ENCODE results near the gene DCLRE1B.

Gene DCLRE1B

DNA sequence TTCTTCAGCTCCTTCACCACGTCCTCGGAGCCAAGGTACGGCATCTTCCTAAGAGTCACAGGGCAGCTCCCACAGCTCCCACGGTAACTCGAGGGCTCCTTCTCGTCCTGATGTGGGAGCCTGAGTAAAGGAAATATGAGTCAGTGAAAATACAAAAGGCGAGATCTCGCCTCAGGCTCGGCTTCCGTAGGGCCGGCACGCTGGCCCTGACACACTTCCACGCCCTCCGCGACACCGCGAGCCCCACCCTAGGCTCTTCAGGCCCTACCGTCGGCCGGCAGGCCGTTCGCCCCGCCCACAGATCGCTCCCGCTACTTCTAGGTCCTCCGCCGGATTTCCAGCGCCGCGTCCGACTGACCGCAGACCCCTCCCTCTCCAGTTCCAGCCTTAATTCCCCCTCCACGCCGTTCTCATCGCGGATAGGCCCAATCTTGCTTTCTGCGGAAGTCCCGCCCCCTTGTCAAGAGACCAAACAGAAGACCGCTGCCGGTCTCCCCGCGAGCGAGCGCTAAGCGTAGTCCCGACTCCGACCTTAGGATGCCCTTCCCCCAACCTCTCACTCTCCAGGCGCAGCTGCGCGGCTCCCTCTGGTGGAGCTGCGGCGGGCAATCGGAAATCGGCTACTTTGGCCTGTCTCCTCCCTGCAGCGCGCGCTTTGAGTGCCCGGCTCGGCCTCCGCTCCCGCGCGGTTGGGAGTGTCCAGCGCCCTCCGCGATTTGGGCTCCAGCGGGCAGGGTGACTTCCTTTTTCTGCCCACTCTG is at the start of gene DCLRE1B, which contains the start of gene AP4B1:
TSS of gene DCLRE1B (plus strand) at position 653 of the 761 bp plus-strand sequence. CDS start 261 bp downstream, outside the sequence.
TSS of gene AP4B1 (minus strand) at position 126 of the 761 bp plus-strand sequence. CDS start at position 44, 82 bp downstream.
- in situ Hi-C loops (cut with HindIII; ENCODE audit: low sequenced_read_pairs): no loop called here

DNA sequence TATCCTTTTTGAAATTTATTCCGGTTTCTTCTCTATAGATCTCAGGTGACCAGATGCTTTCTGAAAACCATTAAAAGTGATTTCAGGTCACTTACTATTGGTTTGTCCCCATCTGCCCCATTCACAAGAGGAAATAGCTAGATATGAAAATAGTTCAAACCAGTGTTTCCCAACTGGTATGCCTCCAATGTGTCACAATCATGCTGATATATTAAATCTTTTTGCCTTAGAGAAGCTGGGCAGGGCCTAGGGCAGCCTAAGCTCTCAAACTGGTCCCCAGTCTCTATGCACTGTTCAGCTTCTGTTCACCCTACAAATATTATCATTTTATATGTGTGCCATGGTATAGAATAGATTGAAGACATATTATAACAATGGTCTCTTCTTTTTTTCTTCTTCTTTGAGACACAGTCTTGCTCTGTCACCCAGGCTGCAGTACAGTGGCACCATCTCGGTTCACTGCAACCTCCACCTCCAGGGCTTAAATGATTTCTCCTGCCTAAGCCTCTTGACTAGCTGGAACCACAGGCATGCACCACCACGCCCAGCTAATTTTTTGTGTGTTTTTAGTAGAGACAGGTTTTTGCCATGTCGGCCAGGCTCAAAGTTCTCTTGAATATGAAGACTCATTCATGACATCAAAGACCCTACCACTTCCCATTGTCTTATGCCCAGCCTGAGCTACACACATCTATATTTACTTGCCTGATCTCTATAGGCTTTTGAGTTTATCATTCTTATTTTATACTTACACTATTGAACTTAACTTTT is 49.3 kb upstream of the DCLRE1B start:
- in situ Hi-C loops (cut with HindIII; ENCODE audit: low sequenced_read_pairs): no loop called here

DNA sequence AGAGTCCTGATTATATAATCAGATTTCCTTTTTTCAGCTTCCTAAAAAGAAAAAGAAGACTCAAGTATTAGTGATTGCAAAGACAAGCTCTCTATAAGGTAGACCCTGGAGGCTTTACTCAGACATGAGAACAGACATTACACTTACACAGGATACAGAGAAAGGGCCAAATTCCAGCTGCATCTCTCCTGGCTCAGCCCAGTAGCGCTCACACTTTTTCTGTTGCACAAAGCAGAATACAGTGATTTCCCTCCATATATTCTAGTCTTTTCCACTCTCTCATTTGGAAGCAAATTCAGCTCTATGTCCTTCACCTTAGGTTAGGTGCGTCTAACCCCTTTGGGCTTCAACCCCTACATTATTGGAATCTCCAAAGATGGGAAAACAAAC is 48.7 kb upstream of the DCLRE1B start:
- in situ Hi-C loops (cut with HindIII; ENCODE audit: low sequenced_read_pairs): no loop called here

DNA sequence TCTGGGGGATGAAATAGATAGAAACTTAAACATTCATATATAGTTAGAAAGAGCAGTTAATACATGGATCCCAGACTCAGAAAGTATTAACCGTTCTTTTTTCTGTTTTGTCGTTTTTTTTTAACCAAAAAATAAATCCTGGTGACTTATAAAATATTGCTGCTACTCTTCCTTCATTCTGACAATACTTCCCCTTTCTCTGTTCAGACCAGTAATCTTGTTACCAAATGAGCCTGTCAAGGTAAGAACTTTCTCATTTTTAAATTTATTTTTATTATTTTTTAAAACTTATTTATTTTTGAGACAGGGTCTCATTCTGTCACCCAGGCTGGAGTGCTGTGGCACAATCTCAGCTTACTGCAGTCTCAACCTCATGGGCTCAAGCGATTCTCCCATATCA is 47.4 kb upstream of the DCLRE1B start:
- in situ Hi-C loops (cut with HindIII; ENCODE audit: low sequenced_read_pairs): no loop called here

DNA sequence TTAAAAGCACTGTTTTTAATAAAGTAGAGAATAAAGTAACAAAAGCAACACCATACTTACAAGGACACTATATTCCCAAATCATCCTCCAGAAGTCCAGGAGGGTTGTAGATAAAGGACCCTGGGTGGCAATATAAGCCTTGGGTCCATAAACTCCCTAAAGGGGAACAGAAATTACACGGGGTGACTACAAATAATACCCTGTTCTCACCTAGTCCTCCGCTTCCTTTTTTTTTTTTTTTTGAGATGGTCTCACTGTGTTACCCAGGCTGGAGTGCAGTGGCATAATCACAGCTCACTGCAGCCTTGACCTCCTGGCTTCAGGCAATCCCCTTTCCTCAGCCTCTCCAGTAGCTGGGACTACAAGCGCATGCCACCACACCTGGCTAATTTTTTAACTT is 46.7 kb upstream of the DCLRE1B start:
- in situ Hi-C loops (cut with HindIII; ENCODE audit: low sequenced_read_pairs): no loop called here

DNA sequence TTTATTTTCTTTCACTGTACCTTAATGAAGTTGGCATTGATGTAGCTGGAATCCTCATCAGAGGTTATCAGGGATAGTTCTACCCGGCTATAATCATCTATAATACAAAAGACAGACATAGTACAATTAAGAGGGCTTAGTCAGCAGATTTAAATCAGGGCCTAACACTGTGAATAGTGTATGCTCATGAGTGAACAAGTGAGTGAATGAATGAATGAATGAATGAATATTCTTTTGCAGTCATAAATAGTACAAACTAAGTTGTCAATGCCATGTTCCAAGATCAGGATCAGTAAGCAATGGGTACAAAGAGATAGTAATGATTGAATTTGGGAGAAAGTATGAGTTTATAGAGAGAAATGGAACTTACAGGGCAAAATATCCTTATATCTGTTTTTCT is 46.1 kb upstream of the DCLRE1B start:
- in situ Hi-C loops (cut with HindIII; ENCODE audit: low sequenced_read_pairs): no loop called here

DNA sequence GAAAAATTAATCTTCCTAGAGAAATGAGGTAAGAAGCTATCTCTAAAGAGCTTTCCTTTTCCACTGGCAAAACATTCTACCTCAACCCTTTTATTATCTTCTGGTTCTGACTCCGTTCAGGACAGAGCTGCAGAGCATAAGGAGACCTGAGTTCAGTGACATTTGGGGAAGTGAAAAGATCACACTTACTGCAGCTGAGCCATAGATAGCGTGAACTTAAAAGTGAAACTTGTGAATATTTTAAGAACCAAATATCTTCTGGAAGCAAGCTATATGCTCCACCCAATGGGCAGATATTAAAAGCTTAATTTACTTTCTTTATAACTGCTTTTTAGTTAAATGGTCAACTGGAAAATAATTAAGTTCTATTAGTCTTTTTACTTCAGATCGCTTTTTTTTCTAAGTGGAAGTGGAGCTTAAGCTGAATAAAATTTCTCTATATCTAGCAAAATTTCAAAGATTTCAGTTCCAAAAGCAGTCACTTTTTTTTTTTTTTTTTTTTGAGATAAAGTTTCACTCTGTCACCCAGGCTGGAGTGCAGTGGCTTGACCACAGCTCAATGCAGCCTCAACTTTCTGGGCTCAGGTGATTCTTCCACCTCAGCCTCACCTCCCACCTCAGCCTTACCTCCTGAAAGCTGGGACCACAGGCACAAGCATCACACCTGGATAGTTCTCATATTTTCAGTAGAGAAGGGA is 45.5 kb upstream of the DCLRE1B start:
- in situ Hi-C loops (cut with HindIII; ENCODE audit: low sequenced_read_pairs): loop anchor here (5.0 kb wide), 1 partner anchor 88 kb away; no protein-coding TSS in a partner anchor

DNA sequence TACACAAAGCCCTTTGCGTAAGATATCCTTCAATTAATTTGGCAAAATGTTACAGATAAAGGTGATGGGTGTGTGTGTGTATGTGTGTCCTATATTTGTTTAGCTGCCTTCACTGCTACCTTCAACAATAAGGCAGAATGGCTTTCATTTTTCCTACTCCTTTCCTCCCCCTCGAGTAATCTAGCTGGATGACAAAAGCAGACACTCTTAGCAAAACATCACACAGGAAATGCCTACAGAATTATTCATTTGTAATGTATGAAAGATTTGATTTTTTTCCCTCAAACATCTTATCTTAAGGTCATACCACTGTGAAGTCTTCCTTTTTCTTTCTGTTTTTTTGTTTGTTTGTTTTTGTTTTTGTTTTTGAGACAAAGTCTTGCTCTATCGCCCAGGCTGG is 44.2 kb upstream of the DCLRE1B start:
- in situ Hi-C loops (cut with HindIII; ENCODE audit: low sequenced_read_pairs): loop anchor here (5.0 kb wide), 1 partner anchor 86 kb away; no protein-coding TSS in a partner anchor

DNA sequence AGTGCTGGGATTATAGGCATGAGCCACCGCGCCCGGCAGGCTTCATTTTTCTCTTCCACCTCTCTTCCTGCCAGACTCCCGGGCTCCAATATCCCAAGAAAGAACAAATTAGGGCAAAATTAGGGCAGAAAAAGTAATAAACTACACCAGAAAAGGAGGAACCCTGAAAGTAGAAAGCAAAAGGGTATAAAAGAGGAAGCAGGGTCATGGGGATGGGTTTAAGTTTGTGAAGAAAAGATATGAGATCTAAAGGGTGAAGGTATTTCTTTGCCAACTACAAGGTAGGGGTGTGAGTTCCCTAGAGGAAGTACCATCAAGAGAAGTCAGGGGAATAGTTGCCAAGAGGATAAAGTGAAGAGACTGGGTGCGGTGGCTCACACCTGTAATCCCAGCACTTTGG is 43.5 kb upstream of the DCLRE1B start:
- in situ Hi-C loops (cut with HindIII; ENCODE audit: low sequenced_read_pairs): loop anchor here (5.0 kb wide), 1 partner anchor 86 kb away; no protein-coding TSS in a partner anchor

DNA sequence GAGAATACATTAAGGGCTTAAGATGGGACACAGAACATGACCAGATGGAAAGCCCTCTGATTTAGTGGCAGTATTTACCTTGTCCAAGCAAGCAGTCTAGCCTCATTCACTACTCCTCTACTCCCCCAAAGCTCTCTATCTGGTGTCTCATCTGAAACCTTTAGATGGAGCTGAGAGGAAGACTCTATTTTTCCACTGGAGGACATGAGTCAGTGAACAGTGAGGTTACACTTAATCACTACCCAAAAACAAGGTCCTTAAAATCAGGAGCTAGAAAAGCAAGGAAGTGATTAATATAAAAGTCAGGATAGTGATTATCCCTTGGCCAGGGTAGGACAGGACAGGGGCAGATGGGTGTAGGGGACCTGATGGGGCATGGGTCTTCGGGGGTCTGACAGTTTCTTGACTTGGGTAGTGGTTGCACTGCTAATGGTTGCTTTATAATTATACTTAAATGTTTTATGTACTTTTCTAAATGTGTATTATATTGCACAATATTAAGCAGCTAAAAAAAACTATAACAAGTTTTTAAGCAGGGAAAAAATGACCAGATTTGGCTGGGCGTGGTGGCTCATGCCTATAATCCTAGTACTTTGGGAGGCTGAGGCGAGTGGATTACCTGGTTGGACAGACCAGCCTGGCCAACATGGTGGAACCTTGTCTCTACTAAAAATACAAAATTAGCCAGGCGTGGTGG is 36.6 kb upstream of the DCLRE1B start:
- in situ Hi-C loops (cut with HindIII; ENCODE audit: low sequenced_read_pairs): no loop called here

DNA sequence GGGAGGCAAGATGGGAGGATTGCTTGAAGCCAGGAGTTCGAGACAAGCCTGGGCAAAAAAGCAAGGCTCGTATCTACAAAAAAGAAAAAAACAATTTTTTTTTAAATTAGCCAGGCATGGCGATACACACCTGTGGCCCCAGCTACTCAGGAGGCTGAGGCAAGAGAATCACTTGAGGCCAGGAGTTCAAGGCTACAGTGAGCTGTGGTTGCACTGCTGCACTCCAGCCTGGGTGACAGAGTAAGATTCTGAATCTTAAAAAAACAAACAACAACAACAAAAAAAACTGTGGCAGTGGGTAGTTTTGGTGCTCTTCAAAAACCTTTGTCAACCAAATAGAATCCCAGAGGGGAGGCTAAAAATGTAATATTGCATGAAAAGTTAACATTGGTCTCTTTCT is 34.3 kb upstream of the DCLRE1B start:
- in situ Hi-C loops (cut with HindIII; ENCODE audit: low sequenced_read_pairs): no loop called here

DNA sequence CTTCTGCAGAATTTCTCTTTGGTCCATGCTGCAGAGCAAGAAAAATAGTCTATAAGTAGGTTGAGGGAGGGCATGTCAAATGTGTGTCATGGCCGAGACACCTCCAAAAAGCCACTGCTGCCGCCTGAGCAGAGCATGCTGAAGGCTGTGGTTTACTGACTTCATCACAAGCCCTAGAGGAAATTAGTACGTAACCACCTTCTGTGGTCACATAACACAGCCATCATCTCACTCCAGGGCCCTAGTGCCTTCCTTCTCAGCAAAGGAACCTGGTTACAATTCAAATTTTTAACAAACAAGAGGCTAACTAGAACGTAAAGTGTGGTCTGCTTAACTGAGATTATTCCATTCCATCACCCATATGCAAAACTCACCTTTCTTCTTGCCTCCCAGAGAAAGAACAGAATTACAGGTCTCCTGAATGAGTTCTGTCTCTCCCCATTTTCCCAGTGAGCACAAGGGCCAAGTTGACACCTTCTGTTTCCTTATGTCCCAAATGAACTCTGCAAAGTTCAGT is 33.5 kb upstream of the DCLRE1B start, which contains the start of gene PTPN22:
TSS of gene PTPN22 (minus strand) at position 116 of the 517 bp plus-strand sequence.
- in situ Hi-C loops (cut with HindIII; ENCODE audit: low sequenced_read_pairs): no loop called here

DNA sequence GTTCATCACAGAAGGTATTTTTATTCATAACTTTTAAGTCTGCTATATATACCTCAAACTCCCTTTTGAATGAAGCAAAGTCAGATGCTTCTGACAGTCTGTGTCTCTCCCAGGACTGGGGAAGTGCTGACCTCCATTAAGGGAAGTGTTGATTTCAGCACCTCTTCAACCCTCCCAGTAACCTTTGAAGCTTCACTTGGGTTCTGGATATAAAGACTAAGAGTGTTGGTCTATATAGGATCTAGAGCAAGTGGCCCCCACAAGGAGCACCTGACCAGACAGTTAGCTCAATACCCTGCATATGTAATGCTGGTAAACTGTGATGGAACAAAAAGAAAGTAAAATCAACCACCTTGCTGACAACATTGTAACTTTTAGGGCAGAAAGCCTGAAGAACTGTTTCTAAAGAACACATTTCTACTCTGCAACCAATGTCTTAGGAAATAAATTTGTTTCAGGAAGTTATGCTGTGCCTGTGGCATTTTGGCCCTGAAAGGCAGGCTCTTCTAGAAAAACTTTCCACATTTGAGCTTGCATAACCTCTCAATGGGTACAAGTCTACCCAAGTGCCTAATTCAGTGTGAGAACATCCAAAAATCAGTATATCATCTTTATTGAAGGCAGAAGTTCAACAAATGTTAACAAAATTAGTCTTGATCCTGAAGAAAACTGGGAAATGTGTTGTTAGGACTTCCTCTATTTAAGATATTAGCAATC is 32.7 kb upstream of the DCLRE1B start:
- in situ Hi-C loops (cut with HindIII; ENCODE audit: low sequenced_read_pairs): no loop called here

DNA sequence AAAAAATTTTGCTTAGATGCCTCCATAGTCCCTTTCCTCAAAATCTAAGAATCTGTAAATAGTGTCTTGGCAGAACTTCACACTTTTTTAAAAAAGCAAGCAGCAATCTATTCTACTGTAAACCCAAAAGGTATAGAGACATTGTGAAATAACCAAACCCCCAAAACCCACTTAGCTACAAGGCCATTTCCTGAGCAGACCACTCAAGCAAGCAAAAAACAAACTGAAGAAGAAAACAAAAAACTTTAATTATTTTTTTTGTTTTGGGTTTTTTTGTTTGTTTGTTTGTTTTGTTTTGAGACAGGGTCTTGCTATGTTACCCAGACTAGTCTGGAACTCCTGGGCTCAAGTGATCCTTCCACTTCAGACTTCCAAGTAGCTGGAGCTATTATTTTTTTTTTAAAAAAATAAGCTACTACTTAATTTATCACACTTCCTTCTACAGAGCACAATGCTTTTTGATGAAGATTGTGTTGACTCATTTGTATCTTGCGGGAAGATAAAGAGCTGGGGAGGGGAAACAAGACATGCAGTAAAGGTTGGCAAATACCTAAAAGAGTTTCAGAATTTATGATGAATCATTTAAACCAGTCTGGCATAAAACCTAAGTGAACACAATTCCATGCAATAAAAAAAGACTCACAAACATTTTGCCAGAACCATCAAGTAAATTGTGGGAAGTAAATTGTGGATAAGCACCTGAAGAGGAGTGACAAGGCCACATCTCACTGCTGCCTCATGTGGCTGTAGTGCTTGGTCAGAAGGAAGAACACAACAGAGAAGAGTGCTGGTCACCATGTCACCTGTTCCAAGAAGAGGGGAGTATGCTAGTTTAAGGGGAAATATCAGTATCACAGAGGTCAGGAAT is 30.9 kb upstream of the DCLRE1B start:
- in situ Hi-C loops (cut with HindIII; ENCODE audit: low sequenced_read_pairs): no loop called here

DNA sequence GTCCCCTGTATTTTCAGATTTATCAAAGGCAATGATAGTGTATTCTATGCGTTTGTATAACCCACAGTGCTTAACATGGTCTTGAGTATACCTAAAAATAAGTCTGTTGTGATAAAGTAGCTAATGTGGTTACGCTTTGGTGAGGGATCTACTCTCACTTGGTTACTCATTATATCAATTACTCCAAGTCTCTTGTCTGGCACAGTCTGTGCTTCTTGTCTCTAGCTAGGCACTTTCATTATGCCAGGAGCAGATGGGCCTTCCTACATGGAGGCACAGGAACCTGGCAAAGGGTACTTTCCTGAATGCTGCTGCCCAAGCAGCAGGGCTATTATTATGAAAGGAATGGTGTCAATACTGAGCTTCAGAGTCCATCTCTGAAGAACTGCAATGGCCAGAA is 29.4 kb upstream of the DCLRE1B start:
- in situ Hi-C loops (cut with HindIII; ENCODE audit: low sequenced_read_pairs): no loop called here

DNA sequence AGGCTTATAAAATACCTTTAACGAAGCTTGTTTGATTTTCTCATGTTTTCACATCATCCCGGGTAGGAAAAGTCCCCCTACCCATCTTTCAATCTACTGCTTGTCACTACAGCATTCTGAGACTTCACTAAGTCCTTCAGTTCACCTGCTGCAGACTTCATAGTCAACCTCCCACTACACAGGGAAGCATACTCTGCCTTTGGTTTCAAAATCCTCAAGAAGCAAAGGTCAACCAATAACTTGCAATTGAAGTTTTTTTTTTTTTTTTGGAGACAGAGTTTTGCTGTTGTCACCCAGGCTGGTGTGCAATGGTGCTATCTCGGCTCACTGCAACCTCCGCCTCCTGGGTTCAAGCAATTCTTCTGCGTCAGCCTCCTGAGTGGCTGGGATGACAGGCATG is 28.9 kb upstream of the DCLRE1B start:
- in situ Hi-C loops (cut with HindIII; ENCODE audit: low sequenced_read_pairs): no loop called here

DNA sequence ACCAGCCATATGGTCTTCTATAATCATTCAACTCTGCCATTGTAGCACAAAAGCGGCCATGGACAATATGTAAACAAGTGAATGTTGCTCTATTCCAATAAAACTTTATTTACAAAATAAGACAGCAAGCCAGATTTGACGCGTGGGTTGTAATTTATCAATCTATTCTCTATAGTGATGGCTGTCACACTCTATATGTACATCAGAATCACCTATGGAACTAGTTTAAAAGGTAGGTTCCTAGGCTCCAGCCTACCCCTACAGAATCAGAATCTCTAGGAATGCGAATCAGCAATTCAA is 25.4 kb upstream of the DCLRE1B start:
- in situ Hi-C loops (cut with HindIII; ENCODE audit: low sequenced_read_pairs): no loop called here

DNA sequence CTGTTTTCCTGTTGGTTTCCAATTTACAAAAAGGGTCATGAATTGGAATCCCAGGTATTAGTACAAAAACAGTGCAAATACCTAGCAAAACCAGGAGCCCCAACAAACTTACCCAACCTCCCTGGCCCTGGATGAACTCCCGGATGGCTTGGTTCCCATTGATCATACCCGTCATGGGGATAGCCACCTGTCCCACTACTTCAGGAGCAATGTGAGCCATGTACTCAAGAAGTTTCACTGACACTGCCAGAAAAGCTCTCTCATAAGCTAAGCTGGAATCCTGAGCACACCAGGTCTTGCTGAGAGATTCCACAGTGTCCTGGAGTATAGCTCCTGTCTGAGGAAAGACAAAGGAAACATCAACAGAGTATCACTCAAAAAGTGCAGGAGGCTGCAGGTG is 23.5 kb upstream of the DCLRE1B start:
- in situ Hi-C loops (cut with HindIII; ENCODE audit: low sequenced_read_pairs): no loop called here
